ENCODE results near the gene SLAMF9.

DNA sequence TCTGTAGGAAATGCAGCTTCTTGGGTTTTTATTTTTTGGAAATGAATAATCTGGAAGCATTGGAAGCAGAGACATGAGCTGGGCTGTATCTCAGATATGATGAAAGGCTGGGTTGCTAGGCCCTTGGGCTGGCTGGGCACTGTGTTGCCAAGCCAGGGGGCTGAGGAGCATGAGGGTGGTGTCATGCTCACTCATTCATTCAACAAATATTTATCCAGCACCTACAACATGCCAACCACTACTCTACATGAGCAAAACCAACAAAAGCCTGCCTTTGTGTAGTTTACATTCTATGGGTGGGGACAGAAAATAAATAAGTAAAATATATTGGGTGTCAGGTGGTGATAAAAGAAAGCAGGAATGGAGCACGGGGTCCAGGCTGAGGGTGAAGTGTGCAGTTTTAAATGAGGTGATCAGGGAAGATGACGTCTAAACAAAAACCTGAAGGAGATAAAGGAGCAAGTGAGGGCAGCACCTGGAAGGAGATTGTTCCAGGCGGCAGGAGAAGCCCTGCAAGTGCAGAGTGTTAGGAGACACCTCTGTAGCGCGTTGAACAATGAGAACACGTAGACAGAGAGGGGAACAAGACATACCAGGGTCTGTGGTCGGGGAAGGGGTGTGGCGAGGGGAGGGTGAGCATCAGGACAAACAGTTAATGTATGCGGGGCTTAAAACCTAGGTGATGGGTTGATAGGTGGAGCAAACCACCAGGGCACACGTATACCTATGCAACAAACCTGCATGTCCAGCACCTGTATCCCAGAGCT lies 39.6 kb downstream of the SLAMF9 start:
- TF ChIP-seq, protein P1, sequence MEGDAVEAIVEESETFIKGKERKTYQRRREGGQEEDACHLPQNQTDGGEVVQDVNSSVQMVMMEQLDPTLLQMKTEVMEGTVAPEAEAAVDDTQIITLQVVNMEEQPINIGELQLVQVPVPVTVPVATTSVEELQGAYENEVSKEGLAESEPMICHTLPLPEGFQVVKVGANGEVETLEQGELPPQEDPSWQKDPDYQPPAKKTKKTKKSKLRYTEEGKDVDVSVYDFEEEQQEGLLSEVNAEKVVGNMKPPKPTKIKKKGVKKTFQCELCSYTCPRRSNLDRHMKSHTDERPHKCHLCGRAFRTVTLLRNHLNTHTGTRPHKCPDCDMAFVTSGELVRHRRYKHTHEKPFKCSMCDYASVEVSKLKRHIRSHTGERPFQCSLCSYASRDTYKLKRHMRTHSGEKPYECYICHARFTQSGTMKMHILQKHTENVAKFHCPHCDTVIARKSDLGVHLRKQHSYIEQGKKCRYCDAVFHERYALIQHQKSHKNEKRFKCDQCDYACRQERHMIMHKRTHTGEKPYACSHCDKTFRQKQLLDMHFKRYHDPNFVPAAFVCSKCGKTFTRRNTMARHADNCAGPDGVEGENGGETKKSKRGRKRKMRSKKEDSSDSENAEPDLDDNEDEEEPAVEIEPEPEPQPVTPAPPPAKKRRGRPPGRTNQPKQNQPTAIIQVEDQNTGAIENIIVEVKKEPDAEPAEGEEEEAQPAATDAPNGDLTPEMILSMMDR (IDR thresholded peaks at IDR 0.05), result no peak
- no peak for TF ChIP-seq ZNF302 (CRISPR knock-in tag; IDR thresholded peaks at IDR 0.05)
- TF ChIP-seq RAD21 (conservative IDR thresholded peaks at IDR 0.05 in 1 of 2, IDR thresholded peaks at IDR 0.05 in 1 of 2), result no peak
- TF ChIP-seq POLR2A (IDR thresholded peaks at IDR 0.05; ENCODE audit: low read length), result no peak
- no peak for TF ChIP-seq BHLHE40 (IDR thresholded peaks at IDR 0.05; ENCODE audit: low read depth, low read length)
- no peak for TF ChIP-seq CHD4 (IDR thresholded peaks at IDR 0.05; ENCODE audit: borderline replicate concordance)
- TF ChIP-seq EP300 (IDR thresholded peaks at IDR 0.05), result peak; percentile 46 to 54; a peak in 2 of 5 replicates
- TF ChIP-seq CEBPB (IDR thresholded peaks at IDR 0.05), result 0 out of 4 replicates have a peak, but pooled peaks of 1 of the 2 experiments have one; percentile 26
- 0 out of 5 replicates have a peak, but pooled peaks of 1 of the 2 experiments have one; percentile 53 for TF ChIP-seq JUN (IDR thresholded peaks at IDR 0.05)
- TF ChIP-seq E2F6 (IDR thresholded peaks at IDR 0.05; ENCODE audit: borderline replicate concordance, low read depth), result no peak
- TF ChIP-seq, protein P2, sequence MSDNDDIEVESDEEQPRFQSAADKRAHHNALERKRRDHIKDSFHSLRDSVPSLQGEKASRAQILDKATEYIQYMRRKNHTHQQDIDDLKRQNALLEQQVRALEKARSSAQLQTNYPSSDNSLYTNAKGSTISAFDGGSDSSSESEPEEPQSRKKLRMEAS (IDR thresholded peaks at IDR 0.05), result peak; percentile 45; the same call in 1 of the 2 replicates
- no peak for TF ChIP-seq HDAC2 (IDR thresholded peaks at IDR 0.05)
- no peak for TF ChIP-seq KDM1A (IDR thresholded peaks at IDR 0.05; ENCODE audit: low read depth)

All from A549 (cell line).